Lower leg skin (tissue), 3 donors: ENCODE data around the gene ADORA1.

Source experiments
- CTCF ChIP-seq, 3 donors: fragments of 450-650 bp; IDR thresholded peaks; one replicate each; pipeline ENCODE4 v1.5.1; 2016; ENCODE audit warnings: antibody characterized with exemption in 3 of 3, mild to moderate bottlenecking in 3 of 3, moderate library complexity in 2 of 3
- POLR2A ChIP-seq, 2 donors: fragments of 450-650 bp; IDR thresholded peaks; one replicate each; pipeline ENCODE4 v1.6.1; 2016 to 2017; ENCODE audit warnings: antibody characterized with exemption in 2 of 2, mild to moderate bottlenecking in 1 of 2, moderate library complexity in 1 of 2

DNA sequence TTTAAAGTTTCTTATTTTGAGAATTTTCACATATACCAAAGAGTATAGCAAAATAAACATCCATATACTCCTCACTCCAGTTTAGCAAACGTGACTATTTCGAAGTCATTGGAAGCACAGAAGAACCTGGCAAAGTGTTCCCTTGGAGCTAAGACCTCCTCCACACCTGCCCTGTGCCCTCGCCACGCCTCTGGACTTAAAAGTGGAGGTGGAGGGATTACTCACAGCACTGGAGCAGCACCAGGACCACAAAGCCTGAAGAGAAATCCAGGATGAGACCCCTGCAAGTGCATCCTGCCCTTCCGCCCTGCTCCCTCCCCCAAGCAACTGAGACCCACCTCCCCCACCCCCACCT lies 58.5 kb downstream of the ADORA1 start:
- TF ChIP-seq CTCF (IDR thresholded peaks at IDR 0.05) (no peak), POLR2A (IDR thresholded peaks at IDR 0.05) (no peak)
